Right lobe of liver (tissue), 4 donors: ENCODE results near the gene NPM1.

Experiments
- CTCF ChIP-seq, 4 donors: fragments of 200-600 bp in 3 of 4; fragments of 450-650 bp in 1 of 4; IDR thresholded peaks; one replicate each; pipeline versions ENCODE4 v1.5.1 to v1.8.0; 2016 to 2022; ENCODE audit warnings: antibody characterized with exemption in 4 of 4, mild to moderate bottlenecking in 2 of 4
- POLR2A ChIP-seq: fragments of 450-650 bp; IDR thresholded peaks from one replicate; pipeline ENCODE4 v1.6.1; 2017; ENCODE audit warnings: antibody characterized with exemption, mild to moderate bottlenecking
- donor health status: DM: no; HTN: no; CAD: no.
- donor health status: DM: no; HTN: no; CAD: no.
- donor health status: DM: no; HTN: yes; CAD: no.

DNA sequence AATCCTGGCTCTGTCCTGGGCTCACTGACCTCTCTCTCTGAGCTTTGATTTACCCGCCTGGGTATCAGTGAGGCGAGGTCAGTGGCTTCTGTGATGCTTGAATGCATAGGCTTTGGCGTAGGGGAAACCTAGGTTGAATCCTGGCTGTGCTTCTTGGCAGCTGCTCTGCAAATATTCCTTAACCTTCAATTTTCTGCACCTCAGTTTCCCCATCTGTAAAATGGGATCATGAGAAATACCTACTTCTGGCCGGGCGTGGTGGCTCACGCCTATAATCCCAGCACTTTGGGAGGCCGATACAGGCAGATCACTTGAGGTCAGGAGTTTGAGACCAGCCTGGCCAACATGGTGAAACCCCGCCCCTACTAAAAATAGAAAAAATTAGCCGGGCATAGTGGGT is 39.0 kb downstream of the NPM1 start:
- TF ChIP-seq CTCF (IDR thresholded peaks at IDR 0.05) (no peak), POLR2A (no peak)
